GM15510 (cell line): Measurements from ENCODE around the gene PARL.

ENCODE experiments used
- POLR2A ChIP-seq: IDR thresholded peaks from 3 replicates; pipeline ENCODE4 v1.6.1; 2011; ENCODE audit warnings: borderline replicate concordance; ENCODE audit not compliant: insufficient read length; ENCODE audit errors: extremely low read depth

Gene PARL

GRCh38 chr3:183909030-183909600, 24.4 kb upstream of the PARL start:
- no peak for TF ChIP-seq POLR2A

GRCh38 chr3:183907911-183908331, 23.2 kb upstream of the PARL start:
- no peak for TF ChIP-seq POLR2A

DNA sequence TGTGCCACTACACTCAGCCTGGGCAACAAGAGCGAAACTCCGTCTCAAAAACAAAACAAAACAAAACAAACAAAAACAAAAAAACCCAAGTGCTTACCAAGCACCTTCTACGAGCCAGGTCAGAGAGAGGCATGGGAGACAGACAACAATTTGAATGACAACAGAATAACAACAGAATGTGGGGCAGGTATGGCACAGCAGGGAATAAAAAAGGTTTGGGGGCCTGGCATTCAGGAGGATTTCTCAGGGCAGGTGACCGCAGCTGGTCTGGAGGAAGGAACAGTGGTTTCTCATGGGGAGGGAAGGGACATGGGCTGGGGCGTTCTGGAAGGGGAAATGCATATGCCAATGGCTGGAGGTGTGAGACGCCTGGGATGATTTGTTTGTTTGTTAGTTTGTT, 22.5 kb upstream of the PARL start:
- TF ChIP-seq POLR2A = no peak

DNA sequence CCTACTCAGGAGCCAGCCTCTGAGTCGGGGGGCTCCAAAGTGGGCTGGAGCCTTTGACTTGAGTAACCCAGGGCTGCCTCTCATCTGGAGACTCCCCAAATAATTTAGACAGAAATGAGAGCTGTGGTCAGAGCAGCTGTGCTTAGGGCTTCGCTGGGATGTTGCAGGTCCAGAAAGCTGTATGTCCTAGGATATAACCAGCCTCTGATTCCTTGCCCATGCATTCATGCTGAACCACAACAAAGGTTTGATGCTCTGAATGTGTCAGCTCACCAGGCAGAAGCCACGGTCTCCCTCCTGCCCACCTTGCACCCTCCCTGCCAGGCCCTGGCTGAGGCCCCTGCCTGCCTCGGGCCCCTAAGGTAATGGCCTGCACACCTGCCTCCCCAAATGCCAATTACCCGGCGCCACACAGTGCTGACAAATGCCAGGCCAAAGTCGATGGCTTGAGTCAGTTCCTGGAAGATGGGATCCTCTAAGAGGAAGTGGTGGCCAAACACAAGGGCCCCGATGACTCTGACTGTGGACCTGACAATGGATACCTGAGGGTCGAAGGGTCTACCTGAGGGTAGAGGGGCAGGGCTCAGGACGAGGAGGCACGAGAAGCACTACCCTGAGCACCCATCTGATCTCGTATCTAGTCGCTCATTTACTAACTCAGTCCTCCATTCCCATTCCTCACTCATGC, 21.7 kb upstream of the PARL start:
- no peak for TF ChIP-seq POLR2A

GRCh38 chr3:183904833-183905780, 20.4 kb upstream of the PARL start:
- no peak for TF ChIP-seq POLR2A

DNA sequence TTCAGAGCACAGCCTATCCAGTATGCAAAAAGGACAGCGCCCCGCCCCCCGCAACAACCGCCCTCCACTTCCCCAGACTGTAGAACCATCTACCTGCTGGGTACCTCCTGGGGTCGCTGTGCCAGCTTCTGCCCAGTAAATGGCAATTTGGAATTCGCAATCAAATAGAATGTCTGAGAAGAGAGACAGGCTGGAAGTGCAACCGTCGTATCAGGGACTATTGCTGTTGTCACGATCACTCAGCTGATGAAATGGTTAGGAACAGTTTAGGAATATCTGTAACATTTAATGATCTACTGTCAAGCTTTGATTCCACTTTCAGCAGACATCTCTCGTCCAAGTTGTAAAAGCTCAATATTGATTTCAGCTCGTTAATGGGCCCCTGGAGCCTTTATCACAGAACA, 13.3 kb upstream of the PARL start:
- TF ChIP-seq POLR2A = no peak

DNA sequence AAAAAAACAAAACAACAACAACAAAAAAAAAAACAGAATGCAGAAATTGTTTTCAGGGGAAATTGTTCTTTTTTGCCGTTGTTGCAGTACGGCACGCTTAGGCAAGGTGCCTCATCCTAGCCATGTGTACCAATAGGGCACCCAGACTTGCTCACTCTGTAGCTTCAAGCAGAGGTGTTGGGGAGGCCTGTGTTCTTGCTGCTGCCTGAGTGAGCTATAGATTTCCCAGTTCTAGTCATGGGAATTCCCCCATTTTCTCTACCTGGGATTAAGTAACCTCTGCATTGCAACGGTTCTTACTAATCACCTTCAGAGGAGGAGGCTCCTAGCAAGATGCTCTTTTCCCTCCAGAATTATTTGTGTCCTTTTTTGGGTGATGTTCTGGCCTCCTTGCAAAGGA, 12.9 kb upstream of the PARL start:
- no peak for TF ChIP-seq POLR2A

DNA sequence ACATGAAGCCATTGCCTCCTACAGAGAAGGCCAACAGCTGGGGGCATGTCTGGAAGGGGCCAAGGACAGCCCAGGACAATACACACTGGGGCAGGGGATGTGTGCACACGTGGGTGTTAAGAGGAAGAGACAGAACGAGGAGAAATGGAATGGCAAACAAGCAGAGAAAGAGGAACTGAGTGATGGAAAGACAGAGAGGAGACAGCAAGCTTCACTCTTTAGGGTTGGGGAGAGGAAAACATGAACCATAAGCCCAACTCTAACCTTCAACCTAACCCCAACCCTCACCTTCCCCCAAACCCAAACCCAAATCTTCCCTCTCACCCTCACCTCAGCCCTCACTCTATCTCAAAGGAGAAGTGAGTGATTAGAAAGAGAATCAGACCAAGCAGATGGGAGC, 11.9 kb upstream of the PARL start:
- TF ChIP-seq POLR2A = no peak

- no peak for TF ChIP-seq POLR2A
Observed at GRCh38 chr3:183896184-183896583, 11.5 kb upstream of the PARL start.

GRCh38 chr3:183895774-183896173, 11.1 kb upstream of the PARL start:
- no peak for TF ChIP-seq POLR2A

- no peak for TF ChIP-seq POLR2A
Observed at GRCh38 chr3:183895296-183895695, 10.6 kb upstream of the PARL start.

GRCh38 chr3:183892610-183893214, 8.0 kb upstream of the PARL start:
- no peak for TF ChIP-seq POLR2A

- no peak for TF ChIP-seq POLR2A
Observed at GRCh38 chr3:183885766-183886165, 1.1 kb upstream of the PARL start.

DNA sequence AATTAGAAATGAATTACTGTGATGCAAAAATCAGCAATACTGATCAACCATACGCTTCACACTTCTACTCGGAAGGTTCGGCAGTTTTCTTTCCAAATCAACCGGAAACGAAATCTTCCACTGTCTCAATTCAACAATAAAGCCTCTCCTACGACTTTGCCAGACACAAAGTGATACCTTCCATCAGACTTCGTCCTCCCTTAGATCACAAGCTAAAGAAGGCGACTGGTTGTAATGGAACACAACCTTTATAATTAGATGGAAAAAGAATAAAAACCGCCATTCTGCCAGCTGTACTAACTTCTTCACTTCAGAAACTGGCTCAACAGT, 618 bp downstream of the PARL start:
- TF ChIP-seq POLR2A = no peak
